Neural progenitor cell (in vitro differentiated cells): Measurements from ENCODE around the gene MAT2B. TPM values are rescaled to one million over a fixed set of nuclear protein-coding genes. Genes with fewer than 3 reads are reported as not detected.

Experiments
- DNase-seq: peaks from one replicate; pipeline ENCODE4 v3.0.0-alpha.2; 2016; ENCODE audit warnings: low spot score
- H2AFZ ChIP-seq: fragments of 200-600 bp; sonication (generic); replicated peaks from 2 replicates; pipeline ENCODE4 v1.6.1; 2016; ENCODE audit warnings: antibody characterized with exemption
- H3F3A ChIP-seq: fragments of 200-600 bp; sonication (generic); 2 replicates; pipeline ENCODE4 v1.6.1; 2016; ENCODE audit warnings: antibody characterized with exemption, low read depth
- H3K27ac ChIP-seq: fragments of 200-600 bp; sonication (generic); 2 replicates; pipeline ENCODE4 v1.5.1; 2016; ENCODE audit warnings: mild to moderate bottlenecking
- H3K27me3 ChIP-seq: fragments of 200-600 bp; sonication (generic); 2 replicates; pipeline ENCODE4 v1.6.1; 2016; ENCODE audit warnings: mild to moderate bottlenecking, moderate library complexity
- H3K36me3 ChIP-seq: fragments of 200-600 bp; sonication (generic); 2 replicates; pipeline ENCODE4 v1.5.1; 2016
- H3K4me1 ChIP-seq: fragments of 200-600 bp; sonication (generic); 2 replicates; pipeline ENCODE4 v1.6.1; 2016; ENCODE audit warnings: mixed run types
- H3K4me2 ChIP-seq: fragments of 200-600 bp; sonication (generic); 2 replicates; pipeline ENCODE4 v1.6.1; 2016
- H3K4me3 ChIP-seq: fragments of 200-600 bp; sonication (generic); 2 replicates; pipeline ENCODE4 v1.5.1; 2016
- H3K79me2 ChIP-seq: fragments of 200-600 bp; sonication (generic); 2 replicates; pipeline ENCODE4 v1.6.1; 2016; ENCODE audit warnings: low read depth
- H3K9ac ChIP-seq: fragments of 200-600 bp; sonication (generic); 2 replicates; pipeline ENCODE4 v1.6.1; 2016
- H3K9me3 ChIP-seq: fragments of 200-600 bp; sonication (generic); 2 replicates; pipeline ENCODE4 v1.5.1; 2016; ENCODE audit warnings: low read depth
- H4K20me1 ChIP-seq: fragments of 200-600 bp; sonication (generic); 2 replicates; pipeline ENCODE4 v1.6.1; 2016; ENCODE audit warnings: low read depth
- H3K27ac Mint-ChIP-seq: 3 replicates; pipeline ENCODE4 v1.8.0; 2021; ENCODE audit warnings: mixed read lengths
- H3K27me3 Mint-ChIP-seq: 2 replicates; pipeline ENCODE4 v1.8.0; 2022; ENCODE audit warnings: low read depth, mild to moderate bottlenecking, inconsistent platforms, moderate library complexity, mixed read lengths; ENCODE audit not compliant: insufficient read depth
- H3K36me3 Mint-ChIP-seq: 3 replicates; pipeline ENCODE4 v1.8.0; 2021; ENCODE audit warnings: mixed read lengths
- H3K4me1 Mint-ChIP-seq: 3 replicates; pipeline ENCODE4 v1.8.0; 2021; ENCODE audit warnings: mixed read lengths
- H3K4me3 Mint-ChIP-seq: 3 replicates; pipeline ENCODE4 v1.8.0; 2021; ENCODE audit warnings: mild to moderate bottlenecking, moderate library complexity, mixed read lengths
- H3K9me3 Mint-ChIP-seq: 3 replicates; pipeline ENCODE4 v1.8.0; 2020; ENCODE audit warnings: mixed read lengths
- CTCF ChIP-seq: fragments of 200-600 bp; sonication (generic); IDR thresholded peaks from 2 replicates; pipeline ENCODE4 v1.5.1; 2017; ENCODE audit warnings: antibody characterized with exemption, mild to moderate bottlenecking
- EZH2 ChIP-seq: fragments of 200-600 bp; sonication (generic); IDR thresholded peaks from 2 replicates; pipeline ENCODE4 v1.6.1; 2017; ENCODE audit warnings: antibody characterized with exemption, mild to moderate bottlenecking, moderate library complexity
- EZH2phosphoT487 ChIP-seq: fragments of 200-600 bp; sonication (generic); IDR thresholded peaks from 2 replicates; pipeline ENCODE4 v1.6.1; 2017; ENCODE audit warnings: antibody characterized with exemption
- total RNA-seq: library from RNA; depleted of rRNA; stranded (reverse); fragments of >200 nt; gene quantifications from 2 replicates; pipeline ENCODE4 v1.2.3, GENCODE V29; 2015; ENCODE audit warnings: low replicate concordance

Gene MAT2B
- total RNA-seq, 1 donor from 2014 or later = 69.0 TPM

GRCh38 chr5:163509291-163509951 lies 4.0 kb downstream of the MAT2B start:
- Mint-ChIP-seq H3K27ac (peak overlapping the region; percentile 36), H3K4me1 (peaks cover 33% of the 10 kb centered on the region), H3K27me3 (peaks cover 2% of the 10 kb centered on the region), H3K36me3 (peaks cover 16% of the 10 kb centered on the region), H3K9me3 (no peaks in the 10 kb centered on the region), H3K4me3 (no peak overlapping the region)
- peaks cover 15% of the 10 kb centered on the region for H3F3A ChIP-seq
- H3K27ac ChIP-seq = no peak overlapping the region
- H3K9ac ChIP-seq = peak overlapping the region; percentile 9
- peaks cover 15% of the 10 kb centered on the region for H3K36me3 ChIP-seq
- peaks cover 71% of the 10 kb centered on the region for H4K20me1 ChIP-seq
- no peak overlapping the region for H2AFZ ChIP-seq
- H3K4me3 ChIP-seq = no peak overlapping the region
- H3K79me2 ChIP-seq = peaks cover 84% of the 10 kb centered on the region
- H3K9me3 ChIP-seq = no peaks in the 10 kb centered on the region
- H3K4me1 ChIP-seq = peaks cover 24% of the 10 kb centered on the region
- TF ChIP-seq EZH2 = no peak
- no peak for TF ChIP-seq EZH2phosphoT487
- TF ChIP-seq CTCF = no peak
- no peaks in the 10 kb centered on the region for H3K27me3 ChIP-seq
- no peak for DNase-seq
- H3K4me2 ChIP-seq = peak overlapping the region; percentile 57

GRCh38 chr5:163512526-163512925 lies 7.1 kb downstream of the MAT2B start:
- no peaks in the 10 kb centered on the region for H3K9me3 Mint-ChIP-seq
- TF ChIP-seq EZH2phosphoT487 (no peak), EZH2 (no peak), CTCF (no peak)
- DNase-seq = no peak
- H3K9ac ChIP-seq = no peak overlapping the region
- H3K4me1 ChIP-seq = peaks cover 11% of the 10 kb centered on the region
- H3K36me3 ChIP-seq = peaks cover 35% of the 10 kb centered on the region
- H3K27ac Mint-ChIP-seq = no peak overlapping the region
- peaks cover 14% of the 10 kb centered on the region for H3K4me1 Mint-ChIP-seq
- no peak overlapping the region for H3K4me3 Mint-ChIP-seq
- peaks cover 2% of the 10 kb centered on the region for H3F3A ChIP-seq
- peaks cover 69% of the 10 kb centered on the region for H3K79me2 ChIP-seq
- peaks cover 28% of the 10 kb centered on the region for H3K36me3 Mint-ChIP-seq
- peaks cover 62% of the 10 kb centered on the region for H4K20me1 ChIP-seq
- H3K27me3 Mint-ChIP-seq = no peaks in the 10 kb centered on the region
- H3K9me3 ChIP-seq = no peaks in the 10 kb centered on the region
- no peak overlapping the region for H3K27ac ChIP-seq
- no peak overlapping the region for H3K4me2 ChIP-seq
- no peak overlapping the region for H3K4me3 ChIP-seq
- no peak overlapping the region for H2AFZ ChIP-seq
- H3K27me3 ChIP-seq = no peaks in the 10 kb centered on the region

GRCh38 chr5:163525096-163525495 lies 19.7 kb downstream of the MAT2B start:
- no peaks in the 10 kb centered on the region for H3K79me2 ChIP-seq
- no peaks in the 10 kb centered on the region for H3K27me3 ChIP-seq
- H3K36me3 ChIP-seq = no peaks in the 10 kb centered on the region
- H3K27ac ChIP-seq = no peak overlapping the region
- no peaks in the 10 kb centered on the region for H3K9me3 ChIP-seq
- no peaks in the 10 kb centered on the region for H4K20me1 ChIP-seq
- Mint-ChIP-seq H3K9me3 (peaks cover 2% of the 10 kb centered on the region), H3K36me3 (peaks cover 9% of the 10 kb centered on the region), H3K27ac (no peak overlapping the region), H3K4me3 (no peak overlapping the region), H3K27me3 (peaks cover 3% of the 10 kb centered on the region), H3K4me1 (no peaks in the 10 kb centered on the region)
- no peak for TF ChIP-seq EZH2phosphoT487
- no peak overlapping the region for H3K4me2 ChIP-seq
- no peak overlapping the region for H3K9ac ChIP-seq
- H3K4me3 ChIP-seq = no peak overlapping the region
- no peaks in the 10 kb centered on the region for H3K4me1 ChIP-seq
- no peak overlapping the region for H2AFZ ChIP-seq
- no peak for DNase-seq
- H3F3A ChIP-seq = peaks cover under 1% of the 10 kb centered on the region

- H3K4me1 Mint-ChIP-seq = peaks cover 18% of the 10 kb centered on the region
- peaks cover 24% of the 10 kb centered on the region for H3F3A ChIP-seq
- H3K27me3 ChIP-seq = no peaks in the 10 kb centered on the region
- H2AFZ ChIP-seq = no peak overlapping the region
- no peaks in the 10 kb centered on the region for H3K36me3 Mint-ChIP-seq
- TF ChIP-seq EZH2phosphoT487 (no peak), EZH2 (no peak), CTCF (no peak)
- no peak overlapping the region for H3K27ac ChIP-seq
- H3K4me3 ChIP-seq = no peak overlapping the region
- peaks cover 7% of the 10 kb centered on the region for H4K20me1 ChIP-seq
- no peaks in the 10 kb centered on the region for H3K79me2 ChIP-seq
- H3K4me3 Mint-ChIP-seq = no peak overlapping the region
- DNase-seq = no peak
- H3K27me3 Mint-ChIP-seq = no peaks in the 10 kb centered on the region
- peaks cover 2% of the 10 kb centered on the region for H3K9me3 Mint-ChIP-seq
- H3K4me2 ChIP-seq = no peak overlapping the region
- H3K27ac Mint-ChIP-seq = no peak overlapping the region
- no peak overlapping the region for H3K9ac ChIP-seq
- no peaks in the 10 kb centered on the region for H3K36me3 ChIP-seq
- H3K4me1 ChIP-seq = peaks cover 22% of the 10 kb centered on the region
- H3K9me3 ChIP-seq = no peaks in the 10 kb centered on the region
These were observed 24.3 kb downstream of the MAT2B start for GRCh38 chr5:163529698-163530097.
